GM12874 (cell line): ENCODE measurements around the gene CENPS.

ENCODE experiments used
- CTCF ChIP-seq: IDR thresholded peaks from 2 replicates; pipeline ENCODE4 v1.5.1; 2011; ENCODE audit warnings: low read depth, mild to moderate bottlenecking, control low read depth, low read length, moderate library complexity; ENCODE audit not compliant: insufficient read depth

CENPS gene

DNA sequence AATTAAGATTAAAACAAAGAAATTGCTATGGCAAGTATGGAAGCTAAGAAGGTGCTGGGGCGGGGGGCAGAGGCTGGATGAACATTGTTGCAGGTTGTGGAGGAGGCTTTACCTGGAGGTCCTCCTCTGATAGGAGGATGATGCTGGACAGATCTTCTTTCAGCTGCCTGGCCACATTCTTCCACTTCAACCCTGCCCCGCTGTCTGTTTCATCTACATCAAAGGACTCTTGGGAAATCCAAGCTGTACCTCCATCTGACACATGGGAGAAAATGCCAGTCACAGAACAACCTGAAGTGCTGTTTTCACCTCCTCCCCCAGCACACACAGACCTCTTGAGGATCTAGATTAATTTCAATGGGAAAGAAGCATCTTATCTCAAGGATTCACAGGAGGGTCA is 36.8 kb downstream of the CENPS start:
- TF ChIP-seq CTCF, result no peak

DNA sequence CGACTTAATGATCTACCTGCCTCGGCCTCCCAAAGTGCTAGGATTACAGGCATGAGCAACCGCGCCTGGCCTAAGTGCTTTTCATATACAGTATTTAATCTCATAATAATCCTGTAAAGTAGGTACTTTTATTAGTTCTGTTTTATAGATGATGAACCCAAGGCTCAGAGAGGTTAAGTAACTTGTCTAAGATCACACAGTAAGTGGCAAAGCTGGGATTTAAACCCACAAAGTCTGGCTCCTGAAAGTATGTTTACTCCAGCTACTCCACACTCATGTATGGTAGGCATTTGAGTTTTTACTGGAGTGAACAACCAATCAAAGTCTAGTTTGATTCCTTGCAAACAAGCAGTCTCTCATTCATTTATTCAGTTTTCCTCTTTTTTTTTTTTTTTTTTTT is 39.8 kb downstream of the CENPS start:
- TF ChIP-seq CTCF, result no peak

DNA sequence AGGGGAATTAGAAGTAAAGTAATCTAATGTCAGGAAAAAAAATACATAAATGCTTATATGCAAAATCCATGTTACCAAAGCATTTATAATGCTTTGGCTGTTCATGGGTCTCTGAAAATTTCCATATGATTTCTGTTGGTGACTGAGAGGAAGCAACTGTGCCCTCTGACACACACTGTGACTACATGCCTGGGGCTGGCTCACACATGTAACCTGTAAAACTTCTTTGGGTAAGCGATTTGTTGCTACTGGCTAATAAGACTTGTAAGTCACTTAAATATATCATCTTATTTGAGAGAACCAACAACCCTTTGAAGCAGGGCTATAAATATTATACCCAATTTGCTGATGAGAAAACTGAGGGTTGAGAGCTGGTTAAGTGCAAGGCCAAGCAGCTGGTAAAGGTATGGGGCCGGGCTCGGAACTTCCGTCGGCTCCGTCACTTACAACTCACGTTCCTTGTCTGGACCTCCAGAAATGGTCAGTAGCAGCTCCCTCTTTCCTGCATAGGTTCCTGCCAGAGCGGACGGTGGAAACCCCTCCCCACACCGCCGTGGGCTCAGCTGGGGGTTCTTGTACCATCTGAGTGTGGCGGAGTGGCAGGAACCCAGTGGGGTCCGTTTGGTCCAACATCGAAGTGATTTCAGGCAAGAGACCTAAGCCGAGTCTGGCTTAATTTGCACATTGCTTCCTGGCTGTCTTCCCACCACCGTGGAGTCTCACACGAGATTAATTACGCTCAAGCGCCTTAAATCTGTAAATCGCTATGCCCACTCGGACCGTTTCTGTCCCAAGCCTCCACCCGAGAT is 41.4 kb downstream of the CENPS start:
- TF ChIP-seq CTCF, result no peak

DNA sequence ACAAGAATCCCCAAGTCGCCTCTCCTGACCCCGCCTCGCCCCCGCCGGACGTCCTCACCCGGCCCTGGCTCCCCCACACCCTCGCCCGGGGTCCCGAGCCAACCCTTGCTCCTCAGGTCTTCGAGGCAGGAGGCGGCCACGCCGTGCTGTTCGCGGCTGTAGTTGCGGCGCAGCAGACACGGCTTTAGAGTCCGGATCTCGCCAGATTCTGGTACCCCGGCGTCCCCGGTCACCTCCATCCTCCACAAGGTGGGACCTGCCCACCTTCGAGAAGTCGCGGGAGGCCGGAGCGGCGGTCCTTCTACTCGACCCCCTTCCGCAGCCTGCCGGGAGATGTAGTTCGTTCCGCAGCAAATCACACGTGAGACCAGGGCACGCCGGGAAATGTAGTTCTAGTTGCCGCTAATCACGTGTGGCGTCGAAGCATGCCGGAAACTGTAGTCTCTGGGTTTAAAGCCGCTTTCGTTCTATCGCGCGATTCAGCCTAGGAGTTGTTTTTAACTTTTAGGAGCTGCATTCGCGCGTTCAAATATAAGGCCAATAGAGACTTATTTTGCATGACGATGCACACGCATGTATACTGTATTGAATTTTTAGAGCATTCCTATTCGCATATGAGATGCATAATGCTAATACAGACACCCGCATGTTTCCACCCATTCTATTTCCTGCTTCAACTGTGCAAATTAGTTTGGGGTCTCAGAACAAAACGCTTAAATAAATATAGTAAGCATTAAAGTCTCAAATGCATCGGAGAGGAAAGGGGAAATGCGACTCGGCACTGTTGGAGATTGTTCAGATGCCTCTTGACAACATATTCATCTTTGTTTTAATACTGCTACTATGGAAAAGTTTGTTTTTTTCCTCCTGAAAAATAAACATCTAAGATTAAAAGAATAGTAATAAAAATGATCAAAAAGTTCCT is 42.2 kb downstream of the CENPS start, which contains the start of gene DFFA:
DFFA (minus strand) TSS at position 310 of the 925 bp plus-strand sequence; CDS start at position 239, 71 bp downstream.
- TF ChIP-seq CTCF, result no peak

DNA sequence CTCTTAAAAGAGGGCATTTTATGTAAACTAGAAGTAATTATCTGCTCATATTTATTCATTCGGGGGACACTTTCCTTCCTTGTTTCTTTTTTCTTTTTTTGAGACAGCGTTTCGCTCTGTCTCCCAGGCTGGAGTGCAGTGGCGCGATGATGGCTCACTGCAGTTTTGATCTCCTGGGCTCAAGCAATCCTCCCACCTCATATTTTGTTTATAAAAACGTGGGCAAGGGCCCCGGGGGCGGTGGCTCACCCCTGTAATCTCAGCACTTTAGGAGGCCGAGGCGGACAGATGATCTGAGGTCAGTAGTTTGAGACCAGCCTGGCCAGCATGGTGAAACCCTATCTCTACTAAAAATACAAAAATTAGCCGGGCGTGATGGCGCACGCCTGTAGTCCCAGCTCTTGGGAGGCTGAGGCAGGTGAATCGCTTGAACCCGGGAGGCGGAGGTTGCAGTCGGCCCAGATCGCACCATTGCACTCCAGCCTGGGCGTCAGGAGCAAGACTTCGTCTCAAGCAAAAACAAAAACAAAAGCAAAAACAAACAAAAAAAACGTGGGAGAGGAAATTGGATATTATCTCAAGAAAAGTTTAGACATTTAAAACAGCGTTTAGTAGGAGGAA is 43.0 kb downstream of the CENPS start:
- no peak for TF ChIP-seq CTCF

GRCh38 chr1:10474613-10475507 is 44.6 kb downstream of the CENPS start, which contains the start of gene PEX14:
TSS of gene PEX14 (plus strand) at chr1:10474950. CDS start at chr1:10474967, 17 bp downstream.
- no peak for TF ChIP-seq CTCF
